GM12878 (cell line): ENCODE results near the gene CHAD.

Experiments used
- CTCF ChIP-seq, 3 experiments: IDR thresholded peaks in 2 of 3; conservative IDR thresholded peaks in 1 of 3; 2 replicates each; pipeline ENCODE4 v1.5.1; 2011; ENCODE audit warnings: low read depth in 3 of 3, low read length in 3 of 3, mild to moderate bottlenecking in 3 of 3, control low read depth in 2 of 3, moderate library complexity in 2 of 3, inconsistent platforms in 1 of 3, mixed read lengths in 1 of 3; ENCODE audit not compliant: control insufficient read depth in 2 of 3, insufficient read depth in 1 of 3; ENCODE audit errors: extremely low read depth in 1 of 3
- CUX1 ChIP-seq: IDR thresholded peaks from 2 replicates; pipeline ENCODE4 v1.6.1; 2012; ENCODE audit warnings: improper control_type of control experiment, low read depth, low read length; ENCODE audit not compliant: insufficient replicate concordance
- EZH2 ChIP-seq: IDR thresholded peaks from 2 replicates; pipeline ENCODE4 v1.6.1; 2012; ENCODE audit warnings: low read depth, mild to moderate bottlenecking, control low read depth, inconsistent platforms, low read length, borderline replicate concordance; ENCODE audit not compliant: control insufficient read depth
- KDM1A ChIP-seq: fragments of 200-600 bp; sonication (generic); IDR thresholded peaks from 2 replicates; pipeline ENCODE4 v1.6.1; 2016; ENCODE audit warnings: borderline replicate concordance
- KLF5 ChIP-seq: fragments of 450-650 bp; IDR thresholded peaks from 2 replicates; pipeline ENCODE4 v1.6.1; 2014; ENCODE audit warnings: mild to moderate bottlenecking; ENCODE audit not compliant: partially characterized antibody
- PBX3 ChIP-seq: IDR thresholded peaks from 2 replicates; pipeline ENCODE4 v1.6.1; 2011; ENCODE audit warnings: mild to moderate bottlenecking, low read depth, low read length, moderate library complexity; ENCODE audit not compliant: insufficient replicate concordance
- STAT3 ChIP-seq: IDR thresholded peaks from 2 replicates; pipeline ENCODE4 v1.6.1; 2011; ENCODE audit warnings: low read depth, low read length, improper control_type of control experiment
- YBX1 ChIP-seq: fragments of 450-650 bp; IDR thresholded peaks from 2 replicates; pipeline ENCODE4 v1.6.1; 2016; ENCODE audit warnings: antibody characterized with exemption
- ZZZ3 ChIP-seq: IDR thresholded peaks from 2 replicates; pipeline ENCODE4 v1.6.1; 2011; ENCODE audit warnings: low read depth; ENCODE audit not compliant: control insufficient read depth, insufficient read length

- TF ChIP-seq KDM1A (no peak), YBX1 (no peak), CUX1 (no peak), ZZZ3 (no peak), CTCF (IDR thresholded peaks at IDR 0.05 in 2 of 3, conservative IDR thresholded peaks at IDR 0.05 in 1 of 3; ENCODE audit: control insufficient read depth in 2 of 3, extremely low read depth in 1 of 3, insufficient read depth in 1 of 3, low read depth in 3 of 3, low read length in 3 of 3) (no peak), PBX3 (no peak), EZH2 (no peak), KLF5 (no peak), STAT3 (no peak)
Observed at GRCh38 chr17:50457621-50458020, 11.1 kb downstream of the CHAD start.
